ENCODE results near the gene SLC39A9. TPM values are rescaled to one million over a fixed set of nuclear protein-coding genes. Genes with fewer than 3 reads are reported as not detected.
"Not testable (repeated sequence)": the region's sequence is repeated elsewhere in the genome, so short reads cannot be mapped to it uniquely, and the experiment has no call there.

SLC39A9 gene
- total RNA-seq, 2 experiments from 2014 or later: 40.7 to 50.5 TPM

- CTCF ChIA-PET: no interaction called here
- H3K4me3 Mint-ChIP-seq: no peak overlapping the region
Observed at GRCh38 chr14:69408331-69408960, 10.0 kb downstream of the SLC39A9 start.

GRCh38 chr14:69413483-69413882 is 15.0 kb downstream of the SLC39A9 start:
- peaks cover 2% of the 10 kb centered on the region for H3K9me3 Mint-ChIP-seq (ENCODE audit: low read depth)
- DNase-seq (no peak), ATAC-seq (no peak)
- no peak overlapping the region for H3K4me3 Mint-ChIP-seq
- peaks cover 22% of the 10 kb centered on the region for H3K36me3 Mint-ChIP-seq
- no peaks in the 10 kb centered on the region for H3K27me3 Mint-ChIP-seq
- CTCF ChIA-PET: interaction anchor here (0.7 kb wide), 1 partner anchor 15 kb away, joined by 3 read pairs; the partner anchor contains the start of genes ERH and SLC39A9
- no peaks in the 10 kb centered on the region for H3K4me1 Mint-ChIP-seq
- no peak overlapping the region for H3K27ac Mint-ChIP-seq

More at GRCh38 chr14:69408331-69408960, 10.0 kb downstream of the SLC39A9 start:
- H3K4me1 Mint-ChIP-seq: peaks cover 1% of the 10 kb centered on the region
- H3K36me3 Mint-ChIP-seq: peaks cover 18% of the 10 kb centered on the region
- H3K27me3 Mint-ChIP-seq: no peaks in the 10 kb centered on the region
- ATAC-seq: no peak
- H3K27ac Mint-ChIP-seq: no peak overlapping the region
- peaks cover 3% of the 10 kb centered on the region for H3K9me3 Mint-ChIP-seq (ENCODE audit: low read depth)
- DNase-seq: no peak

GRCh38 chr14:69416087-69416486 is 17.6 kb downstream of the SLC39A9 start:
- DNase-seq; H3K27ac Mint-ChIP-seq; H3K4me3 Mint-ChIP-seq; H3K27me3 Mint-ChIP-seq; H3K9me3 Mint-ChIP-seq (ENCODE audit: low read depth); ATAC-seq; CTCF ChIA-PET: not testable (repeated sequence)
- H3K36me3 Mint-ChIP-seq: peaks cover 20% of the 10 kb centered on the region
- peaks cover 21% of the 10 kb centered on the region for H3K4me1 Mint-ChIP-seq

GRCh38 chr14:69423279-69423678 is 24.8 kb downstream of the SLC39A9 start:
- Mint-ChIP-seq H3K36me3 (peaks cover 34% of the 10 kb centered on the region), H3K4me1 (peaks cover 22% of the 10 kb centered on the region), H3K27me3 (no peaks in the 10 kb centered on the region), H3K9me3 (ENCODE audit: low read depth) (no peaks in the 10 kb centered on the region), H3K4me3 (no peak overlapping the region), H3K27ac (no peak overlapping the region)
- DNase-seq (no peak), ATAC-seq (no peak)
- CTCF ChIA-PET: interaction anchor here (0.5 kb wide), 1 partner anchor 1293 kb away, joined by 3 read pairs; no protein-coding TSS in a partner anchor

- H3K9me3 Mint-ChIP-seq (ENCODE audit: low read depth): no peaks in the 10 kb centered on the region
- H3K27me3 Mint-ChIP-seq: no peaks in the 10 kb centered on the region
- DNase-seq (no peak), ATAC-seq (no peak)
- peaks cover 21% of the 10 kb centered on the region for H3K4me1 Mint-ChIP-seq
- CTCF ChIA-PET: interaction anchor here (0.5 to 1.2 kb wide), 2 partner anchors 10 to 182 kb away, joined by 4 read pairs; no protein-coding TSS in a partner anchor
- no peak overlapping the region for H3K4me3 Mint-ChIP-seq
- peaks cover 40% of the 10 kb centered on the region for H3K36me3 Mint-ChIP-seq
- H3K27ac Mint-ChIP-seq: no peak overlapping the region
Observed at GRCh38 chr14:69424149-69424923, 25.8 kb downstream of the SLC39A9 start.

- Mint-ChIP-seq H3K27me3 (no peaks in the 10 kb centered on the region), H3K4me1 (peaks cover 3% of the 10 kb centered on the region), H3K4me3 (no peak overlapping the region), H3K9me3 (ENCODE audit: low read depth) (no peaks in the 10 kb centered on the region), H3K36me3 (peaks cover 40% of the 10 kb centered on the region), H3K27ac (no peak overlapping the region)
- no peak for DNase-seq
- CTCF ChIA-PET: no interaction called here
- no peak for ATAC-seq
Observed at GRCh38 chr14:69427596-69427995, 29.1 kb downstream of the SLC39A9 start.

GRCh38 chr14:69428289-69428998 is 30.0 kb downstream of the SLC39A9 start:
- DNase-seq: no peak

GRCh38 chr14:69429643-69430042 is 31.2 kb downstream of the SLC39A9 start:
- Mint-ChIP-seq H3K4me1 (peaks cover 3% of the 10 kb centered on the region), H3K4me3 (no peak overlapping the region), H3K9me3 (ENCODE audit: low read depth) (no peaks in the 10 kb centered on the region), H3K27ac (no peak overlapping the region), H3K27me3 (no peaks in the 10 kb centered on the region), H3K36me3 (peaks cover 35% of the 10 kb centered on the region)
- CTCF ChIA-PET: no interaction called here
- no peak for DNase-seq
- no peak for ATAC-seq

More at GRCh38 chr14:69428289-69428998, 30.0 kb downstream of the SLC39A9 start:
- ATAC-seq: no peak
- no peak overlapping the region for H3K4me3 Mint-ChIP-seq
- no peaks in the 10 kb centered on the region for H3K9me3 Mint-ChIP-seq (ENCODE audit: low read depth)
- CTCF ChIA-PET: no interaction called here
- H3K27ac Mint-ChIP-seq: no peak overlapping the region
- H3K27me3 Mint-ChIP-seq: no peaks in the 10 kb centered on the region
- peaks cover 38% of the 10 kb centered on the region for H3K36me3 Mint-ChIP-seq
- H3K4me1 Mint-ChIP-seq: peaks cover 3% of the 10 kb centered on the region

- H3K27me3 Mint-ChIP-seq: no peaks in the 10 kb centered on the region
- no peak for DNase-seq
- CTCF ChIA-PET: no interaction called here
- H3K4me1 Mint-ChIP-seq: peaks cover 3% of the 10 kb centered on the region
- no peak overlapping the region for H3K4me3 Mint-ChIP-seq
- no peak overlapping the region for H3K27ac Mint-ChIP-seq
- ATAC-seq: no peak
- H3K36me3 Mint-ChIP-seq: peaks cover 30% of the 10 kb centered on the region
- H3K9me3 Mint-ChIP-seq (ENCODE audit: low read depth): no peaks in the 10 kb centered on the region
Observed at GRCh38 chr14:69430306-69430939, 31.9 kb downstream of the SLC39A9 start.

GRCh38 chr14:69432364-69432763 is 33.9 kb downstream of the SLC39A9 start:
- ATAC-seq: no peak

GRCh38 chr14:69439521-69440270 is 41.2 kb downstream of the SLC39A9 start:
- ATAC-seq (no peak), DNase-seq (no peak)
- H3K36me3 Mint-ChIP-seq: peaks cover 23% of the 10 kb centered on the region
- no peak overlapping the region for H3K4me3 Mint-ChIP-seq
- CTCF ChIA-PET: interaction anchor here (1.6 kb wide), 1 partner anchor 20 kb away, joined by 4 read pairs; no protein-coding TSS in a partner anchor
- H3K9me3 Mint-ChIP-seq (ENCODE audit: low read depth): no peaks in the 10 kb centered on the region
- H3K27me3 Mint-ChIP-seq: no peaks in the 10 kb centered on the region
- H3K4me1 Mint-ChIP-seq: peaks cover 12% of the 10 kb centered on the region
- H3K27ac Mint-ChIP-seq: no peak overlapping the region

More at GRCh38 chr14:69432364-69432763, 33.9 kb downstream of the SLC39A9 start:
- no peak overlapping the region for H3K4me3 Mint-ChIP-seq
- H3K27ac Mint-ChIP-seq: no peak overlapping the region
- H3K36me3 Mint-ChIP-seq: peaks cover 15% of the 10 kb centered on the region
- H3K4me1 Mint-ChIP-seq: peaks cover 3% of the 10 kb centered on the region
- no peaks in the 10 kb centered on the region for H3K27me3 Mint-ChIP-seq
- DNase-seq: no peak
- H3K9me3 Mint-ChIP-seq (ENCODE audit: low read depth): no peaks in the 10 kb centered on the region
- CTCF ChIA-PET: no interaction called here

- H3K4me3 Mint-ChIP-seq: no peak overlapping the region
- DNase-seq: no peak
- ATAC-seq: no peak
- peaks cover 34% of the 10 kb centered on the region for H3K36me3 Mint-ChIP-seq
- CTCF ChIA-PET: interaction anchor here (0.8 kb wide), 1 partner anchor 33 kb away, joined by 4 read pairs; no protein-coding TSS in a partner anchor
- H3K27me3 Mint-ChIP-seq: no peaks in the 10 kb centered on the region
- H3K9me3 Mint-ChIP-seq (ENCODE audit: low read depth): no peaks in the 10 kb centered on the region
- H3K27ac Mint-ChIP-seq: no peak overlapping the region
- H3K4me1 Mint-ChIP-seq: peaks cover 12% of the 10 kb centered on the region
Observed at GRCh38 chr14:69441948-69442347, 43.5 kb downstream of the SLC39A9 start.
